ENCODE data around the gene VTI1A. TPM values are rescaled to one million over a fixed set of nuclear protein-coding genes. Genes with fewer than 3 reads are reported as not detected.

VTI1A gene
- total RNA-seq, 1 donor from 2014 or later: 36.9 TPM

- DNase-seq: no peak
These were observed 171.8 kb downstream of the VTI1A start for GRCh38 chr10:112618814-112619213.

GRCh38 chr10:112619556-112619955 lies 172.5 kb downstream of the VTI1A start:
- Histone ChIP-seq H3K9me3 (no peaks in the 10 kb centered on the region), H3K27me3 (ENCODE audit: low read depth) (no peaks in the 10 kb centered on the region), H3K36me3 (no peaks in the 10 kb centered on the region), H3K27ac (no peak overlapping the region), H3K4me1 (no peaks in the 10 kb centered on the region), H3K4me3 (no peak overlapping the region)
- TF ChIP-seq CTCF (IDR thresholded peaks at IDR 0.05): no peak
- DNase-seq: no peak
- ATAC-seq: no peak
- intact Hi-C loops (cut with DNase I): no loop called here

More at GRCh38 chr10:112618814-112619213, 171.8 kb downstream of the VTI1A start:
- Histone ChIP-seq H3K9me3 (no peaks in the 10 kb centered on the region), H3K27me3 (ENCODE audit: low read depth) (no peaks in the 10 kb centered on the region), H3K27ac (no peak overlapping the region), H3K4me1 (no peaks in the 10 kb centered on the region), H3K36me3 (no peaks in the 10 kb centered on the region), H3K4me3 (no peak overlapping the region)
- no peak for TF ChIP-seq CTCF (IDR thresholded peaks at IDR 0.05)
- ATAC-seq: no peak
- intact Hi-C loops (cut with DNase I): no loop called here

DNA sequence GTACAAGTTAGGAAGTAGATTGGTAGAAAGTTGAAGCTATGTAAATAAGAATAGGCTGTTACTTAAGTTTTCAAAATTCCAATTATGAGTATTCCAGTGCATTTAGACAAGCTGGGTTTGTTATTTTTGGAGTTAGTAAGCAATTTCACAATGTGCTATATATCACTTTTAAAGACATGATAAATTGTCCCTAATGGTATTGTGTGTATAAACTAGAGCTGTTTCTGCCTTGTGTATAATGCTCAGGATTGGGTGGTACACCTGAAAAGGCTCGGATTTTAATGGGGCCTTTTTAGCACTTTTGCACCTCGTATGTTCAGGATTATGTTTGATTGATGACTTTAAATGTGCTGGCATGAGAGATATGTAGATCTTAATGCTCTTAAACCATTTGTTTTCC lies 175.8 kb downstream of the VTI1A start:
- ATAC-seq: no peak
- Histone ChIP-seq H3K36me3 (no peaks in the 10 kb centered on the region), H3K27ac (no peak overlapping the region), H3K27me3 (ENCODE audit: low read depth) (no peaks in the 10 kb centered on the region), H3K4me1 (no peaks in the 10 kb centered on the region), H3K4me3 (no peak overlapping the region), H3K9me3 (no peaks in the 10 kb centered on the region)
- no peak for TF ChIP-seq CTCF (IDR thresholded peaks at IDR 0.05)
- intact Hi-C loops (cut with DNase I): no loop called here
- DNase-seq: no peak

DNA sequence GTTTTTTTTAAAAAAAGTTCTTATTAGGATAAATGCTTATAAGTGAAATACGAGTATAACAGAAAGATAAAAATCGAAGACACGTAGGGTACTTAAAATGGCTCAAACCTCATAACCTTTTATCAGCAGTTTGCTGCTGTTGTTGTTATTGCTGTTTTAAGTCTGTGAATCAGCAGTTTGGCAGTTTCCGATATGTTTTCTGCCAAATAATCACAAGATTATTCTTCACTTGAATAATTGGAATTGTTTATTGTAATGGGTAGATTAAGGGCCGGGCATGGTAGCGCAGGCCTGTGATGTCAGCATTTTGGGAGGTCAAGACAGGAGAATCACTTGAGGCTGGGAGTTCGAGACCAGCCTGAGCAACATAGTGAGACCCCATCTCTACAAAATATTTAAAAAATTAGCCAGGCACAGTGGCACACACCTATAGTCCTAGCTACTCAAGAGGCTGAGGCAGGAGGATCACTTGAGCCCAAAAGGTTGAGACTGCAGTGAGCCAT lies 177.6 kb downstream of the VTI1A start:
- Histone ChIP-seq H3K27me3 (ENCODE audit: low read depth) (no peaks in the 10 kb centered on the region), H3K36me3 (no peaks in the 10 kb centered on the region), H3K4me3 (no peak overlapping the region), H3K9me3 (no peaks in the 10 kb centered on the region), H3K4me1 (no peaks in the 10 kb centered on the region), H3K27ac (no peak overlapping the region)
- intact Hi-C loops (cut with DNase I): no loop called here
- DNase-seq: no peak
- no peak for TF ChIP-seq CTCF (IDR thresholded peaks at IDR 0.05)
- no peak for ATAC-seq

GRCh38 chr10:112628951-112629609 lies 182.1 kb downstream of the VTI1A start:
- H3K36me3 ChIP-seq: no peaks in the 10 kb centered on the region
- no peak for ATAC-seq
- no peak overlapping the region for H3K27ac ChIP-seq
- H3K27me3 ChIP-seq (ENCODE audit: low read depth): no peaks in the 10 kb centered on the region
- H3K4me3 ChIP-seq: no peak overlapping the region
- intact Hi-C loops (cut with DNase I): no loop called here
- no peak for DNase-seq
- no peaks in the 10 kb centered on the region for H3K4me1 ChIP-seq
- TF ChIP-seq CTCF (IDR thresholded peaks at IDR 0.05): no peak
- no peaks in the 10 kb centered on the region for H3K9me3 ChIP-seq
